Karpas-422 (cell line): ENCODE measurements around the gene SQOR. TPM values are rescaled to one million over a fixed set of nuclear protein-coding genes. Genes with fewer than 3 reads are reported as not detected.

Experiments
- DNase-seq: peaks from one replicate; pipeline ENCODE4 v3.0.0-alpha.2; 2015
- H2AFZ ChIP-seq: fragments of 200-600 bp; sonication (generic); 2 replicates; pipeline ENCODE4 v1.6.1; 2014; ENCODE audit warnings: antibody characterized with exemption, low read length, mixed read lengths
- H3K27ac ChIP-seq: fragments of 200-600 bp; sonication (generic); 2 replicates; pipeline ENCODE4 v1.5.1; 2014; ENCODE audit warnings: mild to moderate bottlenecking, low read length, moderate library complexity
- H3K27me3 ChIP-seq: fragments of 200-600 bp; sonication (generic); 2 replicates; pipeline ENCODE4 v1.6.1; 2014; ENCODE audit warnings: low read length, mixed read lengths
- H3K36me3 ChIP-seq: fragments of 200-600 bp; sonication (generic); 2 replicates; pipeline ENCODE4 v1.6.1; 2014; ENCODE audit warnings: low read length, mixed read lengths; ENCODE audit not compliant: insufficient read depth
- H3K4me1 ChIP-seq: fragments of 200-600 bp; sonication (generic); 2 replicates; pipeline ENCODE4 v1.6.1; 2014; ENCODE audit warnings: mild to moderate bottlenecking, low read length, mixed read lengths
- H3K4me2 ChIP-seq: fragments of 200-600 bp; sonication (generic); 2 replicates; pipeline ENCODE4 v1.6.1; 2014; ENCODE audit warnings: low read length, low read depth, mild to moderate bottlenecking; ENCODE audit not compliant: poor library complexity, severe bottlenecking
- H3K4me3 ChIP-seq: fragments of 200-600 bp; sonication (generic); 2 replicates; pipeline ENCODE4 v1.5.1; 2014; ENCODE audit warnings: mild to moderate bottlenecking, antibody characterized with exemption, low read length, mixed read lengths
- H3K79me2 ChIP-seq: fragments of 200-600 bp; sonication (generic); 2 replicates; pipeline ENCODE4 v1.6.1; 2014; ENCODE audit warnings: mild to moderate bottlenecking, low read length, mixed read lengths
- H3K9ac ChIP-seq: fragments of 200-600 bp; sonication (generic); 2 replicates; pipeline ENCODE4 v1.6.0; 2014; ENCODE audit warnings: low read length
- H3K9me2 ChIP-seq: fragments of 200-600 bp; sonication (generic), shearing (Covaris generic); replicated peaks from 2 replicates; pipeline ENCODE4 v1.6.0; 2014; ENCODE audit warnings: mild to moderate bottlenecking, low read length, moderate library complexity; ENCODE audit not compliant: insufficient read depth
- H3K9me3 ChIP-seq: fragments of 300-700, 200-600 bp; sonication (generic); 2 replicates; pipeline ENCODE4 v1.6.1; 2014; ENCODE audit warnings: low read length, mixed read lengths
- H4K20me1 ChIP-seq: fragments of 200-600 bp; sonication (generic); 2 replicates; pipeline ENCODE4 v1.6.1; 2014; ENCODE audit warnings: mild to moderate bottlenecking, antibody characterized with exemption, low read length, low read depth; ENCODE audit not compliant: insufficient read depth
- total RNA-seq: library from RNA; depleted of rRNA; stranded (reverse); fragments of >200 nt; shearing (Covaris generic); gene quantifications from 2 replicates; pipeline ENCODE4 v1.2.3, GENCODE V29; 2014; ENCODE audit warnings: low replicate concordance

The SQOR gene
- total RNA-seq, 1 experiment from 2014 or later = 2.1 TPM

DNA sequence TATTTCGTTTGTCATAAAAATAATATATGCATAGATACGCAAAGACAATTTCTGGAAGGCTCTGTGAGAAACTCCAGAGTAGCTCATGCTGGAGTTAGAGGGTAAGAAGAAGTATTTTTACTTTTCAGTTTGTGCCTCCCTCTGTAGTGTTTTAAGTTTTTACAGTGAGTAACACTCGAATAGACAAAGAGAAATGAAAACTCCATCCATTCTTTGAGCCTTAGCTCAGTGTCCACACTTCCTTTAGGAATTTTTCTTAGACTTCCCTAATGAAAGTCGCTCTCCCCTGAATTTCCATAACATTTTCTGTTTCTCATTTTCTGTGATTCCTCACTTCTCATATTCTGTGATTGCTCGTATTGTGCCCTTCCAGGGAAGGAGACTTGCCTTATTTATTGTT lies 45.6 kb upstream of the SQOR start:
- peaks cover 38% of the 10 kb centered on the region for H3K4me1 ChIP-seq
- H3K36me3 ChIP-seq = peaks cover 24% of the 10 kb centered on the region
- peak overlapping the region; percentile 93 for H3K4me3 ChIP-seq
- no peaks in the 10 kb centered on the region for H3K9me3 ChIP-seq
- peak overlapping the region; percentile 19; the same call in 1 of the 2 replicates for H3K27ac ChIP-seq
- H3K79me2 ChIP-seq = peaks cover 67% of the 10 kb centered on the region
- H3K27me3 ChIP-seq = no peaks in the 10 kb centered on the region
- H3K4me2 ChIP-seq = peak overlapping the region; percentile 86
- no peaks in the 10 kb centered on the region for H3K9me2 ChIP-seq
- DNase-seq = no peak
- no peaks in the 10 kb centered on the region for H4K20me1 ChIP-seq
- H3K9ac ChIP-seq = peak overlapping the region; percentile 88
- H2AFZ ChIP-seq = no peak overlapping the region

- Histone ChIP-seq H3K9me2 (no peaks in the 10 kb centered on the region), H3K27ac (no peak overlapping the region), H3K27me3 (no peaks in the 10 kb centered on the region), H3K4me3 (no peak overlapping the region), H3K9ac (no peak overlapping the region), H3K4me1 (peaks cover 17% of the 10 kb centered on the region), H3K9me3 (peaks cover 8% of the 10 kb centered on the region), H4K20me1 (no peaks in the 10 kb centered on the region), H3K4me2 (no peak overlapping the region), H3K36me3 (peaks cover 57% of the 10 kb centered on the region), H3K79me2 (peaks cover 84% of the 10 kb centered on the region), H2AFZ (no peak overlapping the region)
- no peak for DNase-seq
Measured at GRCh38 chr15:45594319-45594718, 40.5 kb upstream of the SQOR start.

DNA sequence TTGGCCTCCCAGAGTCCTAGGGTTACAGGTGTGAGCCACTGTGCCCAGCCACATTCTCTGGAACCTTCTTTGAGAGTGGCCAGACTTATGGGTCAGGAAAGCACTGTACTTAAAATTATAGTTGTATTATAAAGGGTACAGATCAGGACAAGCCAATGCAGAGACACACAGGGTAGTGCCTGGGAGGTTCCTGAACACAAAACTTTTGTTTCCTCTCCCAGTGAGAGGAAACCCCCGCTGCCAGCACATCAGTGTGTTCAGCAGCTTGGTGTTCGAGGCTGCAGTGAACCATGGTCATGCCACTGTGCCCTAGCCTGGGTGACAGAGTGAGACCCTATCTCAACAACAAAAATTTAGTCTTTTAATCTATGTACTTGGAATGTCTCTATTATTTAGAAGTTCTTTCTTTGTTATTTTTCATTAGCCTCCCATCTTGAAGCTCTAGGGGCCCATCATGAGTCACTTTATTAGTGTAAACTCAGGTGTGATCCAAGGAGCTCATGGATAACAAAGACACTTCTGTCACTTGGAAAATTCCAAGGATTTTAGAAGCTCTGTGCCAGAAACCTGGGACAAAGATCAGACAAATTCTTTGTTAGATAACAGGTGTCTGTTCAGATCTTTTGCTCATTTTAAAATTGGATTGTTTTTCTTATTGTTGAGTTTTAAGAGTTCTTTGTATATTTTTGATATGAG lies 39.8 kb upstream of the SQOR start:
- Histone ChIP-seq H3K36me3 (peaks cover 57% of the 10 kb centered on the region), H3K27ac (no peak overlapping the region), H3K4me3 (no peak overlapping the region), H3K79me2 (peaks cover 77% of the 10 kb centered on the region), H3K4me1 (peaks cover 10% of the 10 kb centered on the region), H4K20me1 (no peaks in the 10 kb centered on the region), H3K9ac (no peak overlapping the region), H3K9me3 (peaks cover 8% of the 10 kb centered on the region), H3K27me3 (no peaks in the 10 kb centered on the region), H3K4me2 (no peak overlapping the region), H2AFZ (no peak overlapping the region), H3K9me2 (no peaks in the 10 kb centered on the region)
- no peak for DNase-seq

DNA sequence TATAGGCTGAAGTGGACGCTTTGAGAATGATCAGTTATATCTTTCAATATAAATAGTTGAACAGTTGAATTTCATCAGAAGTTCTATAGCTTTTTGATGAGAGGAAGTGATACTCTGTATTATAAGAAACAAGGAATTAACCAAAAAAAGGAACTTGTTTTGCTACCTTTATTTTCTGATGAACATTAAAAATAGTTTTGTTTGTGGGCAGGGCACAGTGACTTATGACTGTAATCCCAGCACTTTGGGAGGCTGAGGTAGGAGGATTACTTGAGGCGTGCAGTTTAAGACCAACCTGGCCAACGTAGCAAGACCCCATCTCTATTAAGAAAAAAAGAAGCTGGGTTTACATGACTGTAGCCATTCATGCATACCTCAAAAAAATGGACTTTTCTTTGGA lies 30.9 kb upstream of the SQOR start:
- peak overlapping the region; percentile 24 for H3K4me2 ChIP-seq
- H3K9ac ChIP-seq = no peak overlapping the region
- peak; percentile 53 for DNase-seq

DNA sequence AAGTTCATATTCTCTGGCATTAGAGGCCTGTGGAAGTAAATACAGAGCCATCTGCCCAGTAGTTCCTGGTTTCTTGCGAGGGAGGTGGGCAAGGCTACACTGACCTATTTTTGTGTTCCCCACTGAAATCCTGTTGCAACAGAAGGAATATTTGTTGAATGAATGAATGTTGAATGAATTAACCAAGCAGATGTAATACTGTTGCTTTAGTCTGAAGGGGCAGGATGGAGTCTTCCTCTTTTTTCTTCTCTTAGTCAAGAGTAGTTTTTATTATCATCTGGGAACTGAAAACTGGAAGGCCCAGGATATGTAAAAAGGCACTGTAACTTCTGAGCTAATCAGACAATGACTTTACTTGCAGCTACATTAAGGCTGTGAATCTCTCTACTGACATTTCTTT lies 30.5 kb upstream of the SQOR start:
- H3K27ac ChIP-seq = peak overlapping the region; percentile 77
- H3K9me2 ChIP-seq = no peaks in the 10 kb centered on the region
- H3K4me2 ChIP-seq = peak overlapping the region; percentile 24
- H2AFZ ChIP-seq = no peak overlapping the region
- no peak for DNase-seq
- no peaks in the 10 kb centered on the region for H3K27me3 ChIP-seq
- H3K4me3 ChIP-seq = no peak overlapping the region
- H3K4me1 ChIP-seq = peaks cover 46% of the 10 kb centered on the region
- H4K20me1 ChIP-seq = no peaks in the 10 kb centered on the region
- H3K9me3 ChIP-seq = no peaks in the 10 kb centered on the region
- peaks cover 12% of the 10 kb centered on the region for H3K36me3 ChIP-seq
- peaks cover 48% of the 10 kb centered on the region for H3K79me2 ChIP-seq
- H3K9ac ChIP-seq = peak overlapping the region; percentile 25; the same call in 1 of the 2 replicates

More for the DNA sequence above, 30.9 kb upstream of the SQOR start:
- H3K9me2 ChIP-seq = no peaks in the 10 kb centered on the region
- peaks cover 9% of the 10 kb centered on the region for H3K36me3 ChIP-seq
- no peak overlapping the region for H3K4me3 ChIP-seq
- H3K27ac ChIP-seq = peak overlapping the region; percentile 77
- peaks cover 48% of the 10 kb centered on the region for H3K79me2 ChIP-seq
- H3K27me3 ChIP-seq = no peaks in the 10 kb centered on the region
- H4K20me1 ChIP-seq = no peaks in the 10 kb centered on the region
- peaks cover 46% of the 10 kb centered on the region for H3K4me1 ChIP-seq
- no peaks in the 10 kb centered on the region for H3K9me3 ChIP-seq
- H2AFZ ChIP-seq = no peak overlapping the region

GRCh38 chr15:45606413-45606812 lies 28.4 kb upstream of the SQOR start:
- DNase-seq = no peak
- Histone ChIP-seq H3K9me2 (no peaks in the 10 kb centered on the region), H3K4me3 (no peak overlapping the region), H3K4me2 (peak overlapping the region; percentile 42), H3K4me1 (peaks cover 46% of the 10 kb centered on the region), H3K79me2 (peaks cover 36% of the 10 kb centered on the region), H3K27ac (peak overlapping the region; percentile 76), H4K20me1 (no peaks in the 10 kb centered on the region), H3K36me3 (peaks cover 12% of the 10 kb centered on the region; the same call in 1 of the 2 replicates), H3K27me3 (no peaks in the 10 kb centered on the region), H3K9ac (no peak overlapping the region), H3K9me3 (no peaks in the 10 kb centered on the region), H2AFZ (no peak overlapping the region)

DNA sequence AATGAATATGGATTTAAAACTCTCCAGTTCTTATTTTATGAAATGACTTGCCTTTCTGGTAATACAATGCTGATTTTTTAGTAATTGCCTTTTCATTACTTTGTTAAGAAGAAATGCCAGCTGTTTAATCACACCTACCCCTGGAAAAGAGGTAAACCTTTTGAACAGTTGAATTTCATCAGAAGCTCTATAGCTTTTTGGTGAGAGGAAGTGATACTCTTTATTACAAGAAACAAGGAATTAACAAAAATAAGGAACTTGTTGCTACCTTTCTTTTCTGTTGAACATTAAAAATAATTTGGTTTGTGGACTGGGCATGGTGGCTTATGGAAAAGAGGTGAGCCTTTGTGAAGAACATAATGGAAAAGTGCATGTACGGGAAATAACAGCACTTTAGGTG lies 28.0 kb upstream of the SQOR start:
- H3K4me2 ChIP-seq = peak overlapping the region; percentile 42

GRCh38 chr15:45611305-45611704 lies 23.5 kb upstream of the SQOR start:
- Histone ChIP-seq H3K4me3 (no peak overlapping the region), H3K9me3 (no peaks in the 10 kb centered on the region), H3K79me2 (no peaks in the 10 kb centered on the region; the same call in 1 of the 2 replicates), H3K27me3 (no peaks in the 10 kb centered on the region), H3K4me2 (no peak overlapping the region), H3K27ac (no peak overlapping the region), H3K4me1 (peaks cover 9% of the 10 kb centered on the region), H2AFZ (no peak overlapping the region), H3K9ac (no peak overlapping the region), H3K9me2 (no peaks in the 10 kb centered on the region), H4K20me1 (no peaks in the 10 kb centered on the region), H3K36me3 (peaks cover 8% of the 10 kb centered on the region; the same call in 1 of the 2 replicates)
- peak; percentile 74 for DNase-seq

More for the DNA sequence above, 28.0 kb upstream of the SQOR start:
- Histone ChIP-seq H3K36me3 (peaks cover 12% of the 10 kb centered on the region; the same call in 1 of the 2 replicates), H3K9me3 (no peaks in the 10 kb centered on the region), H2AFZ (no peak overlapping the region), H3K4me3 (no peak overlapping the region), H3K27me3 (no peaks in the 10 kb centered on the region), H3K4me1 (peaks cover 46% of the 10 kb centered on the region), H3K9me2 (no peaks in the 10 kb centered on the region), H3K9ac (no peak overlapping the region), H3K79me2 (peaks cover 33% of the 10 kb centered on the region), H4K20me1 (no peaks in the 10 kb centered on the region), H3K27ac (peak overlapping the region; percentile 76)
- DNase-seq = peak; percentile 51
